Measurements from ENCODE around the gene BRD9.

DNA sequence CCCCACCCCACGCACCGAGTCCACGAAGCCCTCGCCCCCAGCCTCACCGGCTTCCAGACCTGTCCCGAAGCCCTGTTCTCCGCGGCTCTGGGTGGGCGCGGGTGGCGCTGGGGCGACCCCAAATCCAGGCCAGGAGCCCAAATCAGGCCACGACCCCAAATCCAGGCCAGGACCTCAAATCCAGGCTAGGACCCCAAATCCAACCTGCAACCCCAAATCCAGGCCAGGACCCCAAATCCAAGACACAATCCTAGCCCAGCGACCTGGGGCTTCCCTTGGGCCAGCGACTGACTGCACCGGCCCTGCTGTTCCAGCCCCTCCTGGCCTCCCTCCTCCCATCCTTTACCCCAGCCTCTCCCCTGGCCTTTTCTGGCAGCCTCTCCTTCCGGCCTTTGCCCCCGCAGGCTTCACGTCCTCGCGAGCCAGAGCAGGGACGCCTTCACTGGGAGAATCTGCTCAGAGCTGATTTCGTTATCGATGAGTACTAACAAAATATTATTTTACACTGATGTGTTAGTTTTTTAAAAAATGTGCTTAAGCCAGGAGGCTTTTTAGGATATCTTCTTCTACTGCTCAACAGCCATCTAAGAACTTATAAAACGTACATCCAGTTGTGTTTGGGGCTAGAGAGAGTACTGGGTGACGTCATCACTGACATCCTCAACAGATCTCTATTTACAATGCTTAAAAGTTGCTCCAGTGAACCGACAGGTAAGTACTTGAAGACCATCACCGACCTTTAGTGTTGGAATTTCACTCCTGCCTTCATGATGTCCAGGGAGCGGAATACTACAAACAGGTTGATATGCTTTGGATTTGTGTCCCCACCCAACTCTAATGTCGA, 34.8 kb upstream of the BRD9 start:
- no peak for TF ChIP-seq MEF2A (IDR thresholded peaks at IDR 0.05; ENCODE audit: control insufficient read depth, low read depth, low read length)
- TF ChIP-seq, protein P1, sequence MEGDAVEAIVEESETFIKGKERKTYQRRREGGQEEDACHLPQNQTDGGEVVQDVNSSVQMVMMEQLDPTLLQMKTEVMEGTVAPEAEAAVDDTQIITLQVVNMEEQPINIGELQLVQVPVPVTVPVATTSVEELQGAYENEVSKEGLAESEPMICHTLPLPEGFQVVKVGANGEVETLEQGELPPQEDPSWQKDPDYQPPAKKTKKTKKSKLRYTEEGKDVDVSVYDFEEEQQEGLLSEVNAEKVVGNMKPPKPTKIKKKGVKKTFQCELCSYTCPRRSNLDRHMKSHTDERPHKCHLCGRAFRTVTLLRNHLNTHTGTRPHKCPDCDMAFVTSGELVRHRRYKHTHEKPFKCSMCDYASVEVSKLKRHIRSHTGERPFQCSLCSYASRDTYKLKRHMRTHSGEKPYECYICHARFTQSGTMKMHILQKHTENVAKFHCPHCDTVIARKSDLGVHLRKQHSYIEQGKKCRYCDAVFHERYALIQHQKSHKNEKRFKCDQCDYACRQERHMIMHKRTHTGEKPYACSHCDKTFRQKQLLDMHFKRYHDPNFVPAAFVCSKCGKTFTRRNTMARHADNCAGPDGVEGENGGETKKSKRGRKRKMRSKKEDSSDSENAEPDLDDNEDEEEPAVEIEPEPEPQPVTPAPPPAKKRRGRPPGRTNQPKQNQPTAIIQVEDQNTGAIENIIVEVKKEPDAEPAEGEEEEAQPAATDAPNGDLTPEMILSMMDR (IDR thresholded peaks at IDR 0.05 in 2 of 3, conservative IDR thresholded peaks at IDR 0.05 in 1 of 3; ENCODE audit: insufficient read depth in 2 of 3, low read depth in 1 of 3, low read length in 3 of 3) = no peak
- no peak for TF ChIP-seq EZH2 (IDR thresholded peaks at IDR 0.05; ENCODE audit: borderline replicate concordance, low read depth, low read length)
- TF ChIP-seq, protein P2, sequence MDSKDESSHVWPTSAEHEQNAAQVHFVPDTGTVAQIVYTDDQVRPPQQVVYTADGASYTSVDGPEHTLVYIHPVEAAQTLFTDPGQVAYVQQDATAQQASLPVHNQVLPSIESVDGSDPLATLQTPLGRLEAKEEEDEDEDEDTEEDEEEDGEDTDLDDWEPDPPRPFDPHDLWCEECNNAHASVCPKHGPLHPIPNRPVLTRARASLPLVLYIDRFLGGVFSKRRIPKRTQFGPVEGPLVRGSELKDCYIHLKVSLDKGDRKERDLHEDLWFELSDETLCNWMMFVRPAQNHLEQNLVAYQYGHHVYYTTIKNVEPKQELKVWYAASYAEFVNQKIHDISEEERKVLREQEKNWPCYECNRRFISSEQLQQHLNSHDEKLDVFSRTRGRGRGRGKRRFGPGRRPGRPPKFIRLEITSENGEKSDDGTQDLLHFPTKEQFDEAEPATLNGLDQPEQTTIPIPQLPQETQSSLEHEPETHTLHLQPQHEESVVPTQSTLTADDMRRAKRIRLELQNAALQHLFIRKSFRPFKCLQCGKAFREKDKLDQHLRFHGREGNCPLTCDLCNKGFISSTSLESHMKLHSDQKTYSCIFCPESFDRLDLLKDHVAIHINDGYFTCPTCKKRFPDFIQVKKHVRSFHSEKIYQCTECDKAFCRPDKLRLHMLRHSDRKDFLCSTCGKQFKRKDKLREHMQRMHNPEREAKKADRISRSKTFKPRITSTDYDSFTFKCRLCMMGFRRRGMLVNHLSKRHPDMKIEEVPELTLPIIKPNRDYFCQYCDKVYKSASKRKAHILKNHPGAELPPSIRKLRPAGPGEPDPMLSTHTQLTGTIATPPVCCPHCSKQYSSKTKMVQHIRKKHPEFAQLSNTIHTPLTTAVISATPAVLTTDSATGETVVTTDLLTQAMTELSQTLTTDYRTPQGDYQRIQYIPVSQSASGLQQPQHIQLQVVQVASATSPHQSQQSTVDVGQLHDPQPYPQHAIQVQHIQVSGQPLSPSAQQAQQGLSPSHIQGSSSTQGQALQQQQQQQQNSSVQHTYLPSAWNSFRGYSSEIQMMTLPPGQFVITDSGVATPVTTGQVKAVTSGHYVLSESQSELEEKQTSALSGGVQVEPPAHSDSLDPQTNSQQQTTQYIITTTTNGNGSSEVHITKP (IDR thresholded peaks at IDR 0.05; ENCODE audit: partially characterized antibody) = no peak
- no peak for TF ChIP-seq POLR2AphosphoS5 (IDR thresholded peaks at IDR 0.05; ENCODE audit: control insufficient read depth, insufficient read depth, low read depth, low read length)
- no peak for TF ChIP-seq RB1 (IDR thresholded peaks at IDR 0.05; ENCODE audit: low read depth)
- TF ChIP-seq, protein P3, sequence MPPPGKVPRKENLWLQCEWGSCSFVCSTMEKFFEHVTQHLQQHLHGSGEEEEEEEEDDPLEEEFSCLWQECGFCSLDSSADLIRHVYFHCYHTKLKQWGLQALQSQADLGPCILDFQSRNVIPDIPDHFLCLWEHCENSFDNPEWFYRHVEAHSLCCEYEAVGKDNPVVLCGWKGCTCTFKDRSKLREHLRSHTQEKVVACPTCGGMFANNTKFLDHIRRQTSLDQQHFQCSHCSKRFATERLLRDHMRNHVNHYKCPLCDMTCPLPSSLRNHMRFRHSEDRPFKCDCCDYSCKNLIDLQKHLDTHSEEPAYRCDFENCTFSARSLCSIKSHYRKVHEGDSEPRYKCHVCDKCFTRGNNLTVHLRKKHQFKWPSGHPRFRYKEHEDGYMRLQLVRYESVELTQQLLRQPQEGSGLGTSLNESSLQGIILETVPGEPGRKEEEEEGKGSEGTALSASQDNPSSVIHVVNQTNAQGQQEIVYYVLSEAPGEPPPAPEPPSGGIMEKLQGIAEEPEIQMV (tag; conservative IDR thresholded peaks at IDR 0.05; ENCODE audit: low read depth) = no peak
- TF ChIP-seq YY1 (IDR thresholded peaks at IDR 0.05; ENCODE audit: borderline replicate concordance in 1 of 3, control insufficient read depth in 1 of 3, extremely low read depth in 1 of 3, insufficient read depth in 3 of 3, insufficient read length in 1 of 3, insufficient replicate concordance in 2 of 3, low read depth in 1 of 3, low read length in 2 of 3) = no peak
- no peak for TF ChIP-seq U2AF2 (optimal IDR thresholded peaks at IDR 0.05; ENCODE audit: low read depth, low read length)
- no peak for TF ChIP-seq ESRRA (IDR thresholded peaks at IDR 0.05; ENCODE audit: borderline replicate concordance, low read depth)
- TF ChIP-seq GABPB1 (CRISPR knock-in tag; IDR thresholded peaks at IDR 0.05) = no peak
- TF ChIP-seq FOXA1 (IDR thresholded peaks at IDR 0.05; ENCODE audit: borderline replicate concordance) = no peak
- TF ChIP-seq, protein P4, sequence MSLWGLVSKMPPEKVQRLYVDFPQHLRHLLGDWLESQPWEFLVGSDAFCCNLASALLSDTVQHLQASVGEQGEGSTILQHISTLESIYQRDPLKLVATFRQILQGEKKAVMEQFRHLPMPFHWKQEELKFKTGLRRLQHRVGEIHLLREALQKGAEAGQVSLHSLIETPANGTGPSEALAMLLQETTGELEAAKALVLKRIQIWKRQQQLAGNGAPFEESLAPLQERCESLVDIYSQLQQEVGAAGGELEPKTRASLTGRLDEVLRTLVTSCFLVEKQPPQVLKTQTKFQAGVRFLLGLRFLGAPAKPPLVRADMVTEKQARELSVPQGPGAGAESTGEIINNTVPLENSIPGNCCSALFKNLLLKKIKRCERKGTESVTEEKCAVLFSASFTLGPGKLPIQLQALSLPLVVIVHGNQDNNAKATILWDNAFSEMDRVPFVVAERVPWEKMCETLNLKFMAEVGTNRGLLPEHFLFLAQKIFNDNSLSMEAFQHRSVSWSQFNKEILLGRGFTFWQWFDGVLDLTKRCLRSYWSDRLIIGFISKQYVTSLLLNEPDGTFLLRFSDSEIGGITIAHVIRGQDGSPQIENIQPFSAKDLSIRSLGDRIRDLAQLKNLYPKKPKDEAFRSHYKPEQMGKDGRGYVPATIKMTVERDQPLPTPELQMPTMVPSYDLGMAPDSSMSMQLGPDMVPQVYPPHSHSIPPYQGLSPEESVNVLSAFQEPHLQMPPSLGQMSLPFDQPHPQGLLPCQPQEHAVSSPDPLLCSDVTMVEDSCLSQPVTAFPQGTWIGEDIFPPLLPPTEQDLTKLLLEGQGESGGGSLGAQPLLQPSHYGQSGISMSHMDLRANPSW (CRISPR knock-in tag; IDR thresholded peaks at IDR 0.05) = no peak
- 0 out of 2 replicates have a peak, but pooled peaks have one; percentile 29 for TF ChIP-seq JUNB (CRISPR knock-in tag; conservative IDR thresholded peaks at IDR 0.05)

All from K562 (cell line).